H1 (cell line): ENCODE results near the gene CFAP58. TPM values are rescaled to one million over a fixed set of nuclear protein-coding genes. Genes with fewer than 3 reads are reported as not detected.

Experiments used
- ATF3 ChIP-seq: IDR thresholded peaks from 2 replicates; pipeline ENCODE4 v1.6.1; 2011; ENCODE audit warnings: low read depth, mild to moderate bottlenecking, low read length; ENCODE audit not compliant: insufficient read depth
- BACH1 ChIP-seq: IDR thresholded peaks from 2 replicates; pipeline ENCODE4 v1.6.1; 2012; ENCODE audit warnings: low read length, improper control_type of control experiment
- BCL11A ChIP-seq, 2 experiments: IDR thresholded peaks; one replicate each; pipeline ENCODE4 v1.6.1; 2011; ENCODE audit warnings: low read depth in 2 of 2, low read length in 2 of 2, mild to moderate bottlenecking in 2 of 2
- CBX8 ChIP-seq: fragments of 300-800, 300-1000 bp; sonication (generic); IDR thresholded peaks from 2 replicates; pipeline ENCODE4 v1.7.1; 2016; ENCODE audit warnings: low read depth, low read length, borderline replicate concordance
- CHD2 ChIP-seq: IDR thresholded peaks from 2 replicates; pipeline ENCODE4 v1.6.1; 2012; ENCODE audit warnings: low read length, improper control_type of control experiment
- EP300 ChIP-seq, 2 experiments: IDR thresholded peaks; 1 replicate in 1 of 2; 2 replicates in 1 of 2; pipeline ENCODE4 v1.6.1; 2011 to 2012; ENCODE audit warnings: low read depth in 2 of 2, low read length in 2 of 2, mild to moderate bottlenecking in 2 of 2, borderline replicate concordance in 1 of 2, inconsistent platforms in 1 of 2, moderate library complexity in 1 of 2
- FOSL1 ChIP-seq: IDR thresholded peaks from 2 replicates; pipeline ENCODE4 v1.6.1; 2011; ENCODE audit warnings: mild to moderate bottlenecking, low read depth, low read length, moderate library complexity; ENCODE audit not compliant: insufficient read depth
- GTF2F1 ChIP-seq: IDR thresholded peaks from 2 replicates; pipeline ENCODE4 v1.6.1; 2012; ENCODE audit warnings: low read depth, low read length, improper control_type of control experiment, borderline replicate concordance
- KDM1A ChIP-seq: fragments of 200-600, 300-600 bp; sonication (generic); IDR thresholded peaks from 2 replicates; pipeline ENCODE4 v1.7.1; 2016; ENCODE audit warnings: mild to moderate bottlenecking, low read length, borderline replicate concordance
- KDM4A ChIP-seq: IDR thresholded peaks from one replicate; pipeline ENCODE4 v1.7.1; 2012; ENCODE audit warnings: low read depth, mild to moderate bottlenecking, moderate library complexity, low read length, inconsistent platforms; ENCODE audit not compliant: severe bottlenecking
- KDM5A ChIP-seq: fragments of 200-600 bp; IDR thresholded peaks from 2 replicates; pipeline ENCODE4 v1.7.1; 2012; ENCODE audit warnings: mild to moderate bottlenecking, low read length, inconsistent platforms, mixed read lengths
- MAFK ChIP-seq: IDR thresholded peaks from 2 replicates; pipeline ENCODE4 v1.6.1; 2012; ENCODE audit warnings: low read depth, mild to moderate bottlenecking, improper control_type of control experiment, low read length
- POLR2A ChIP-seq, 2 experiments: IDR thresholded peaks; 1 replicate in 1 of 2; 2 replicates in 1 of 2; pipeline ENCODE4 v1.6.1; 2011; ENCODE audit warnings: low read depth in 2 of 2, low read length in 2 of 2, mild to moderate bottlenecking in 2 of 2; ENCODE audit errors: control extremely low read depth in 1 of 2
- POU5F1 ChIP-seq: IDR thresholded peaks from 2 replicates; pipeline ENCODE4 v1.6.1; 2011; ENCODE audit warnings: low read depth, mild to moderate bottlenecking, low read length, moderate library complexity
- RAD21 ChIP-seq, 2 experiments: IDR thresholded peaks in 1 of 2; conservative IDR thresholded peaks in 1 of 2; 2 replicates each; pipeline ENCODE4 v1.6.1; 2011; ENCODE audit warnings: low read depth in 2 of 2, low read length in 2 of 2, improper control_type of control experiment in 1 of 2, inconsistent platforms in 1 of 2, mild to moderate bottlenecking in 1 of 2, moderate library complexity in 1 of 2
- RBBP5 ChIP-seq: IDR thresholded peaks from 2 replicates; pipeline ENCODE4 v1.7.1; 2012; ENCODE audit warnings: low read depth, mild to moderate bottlenecking, inconsistent platforms, low read length, moderate library complexity, borderline replicate concordance
- SIN3A ChIP-seq, 2 experiments: IDR thresholded peaks in 1 of 2; conservative IDR thresholded peaks in 1 of 2; 2 replicates each; pipeline ENCODE4 v1.6.1; 2011 to 2012; ENCODE audit warnings: low read length in 2 of 2, improper control_type of control experiment in 1 of 2, low read depth in 1 of 2, mild to moderate bottlenecking in 1 of 2
- SRF ChIP-seq: IDR thresholded peaks from 2 replicates; pipeline ENCODE4 v1.6.1; 2011; ENCODE audit warnings: mild to moderate bottlenecking, low read depth, low read length, moderate library complexity
- SUZ12 ChIP-seq: fragments of 200-600 bp; sonication (generic); IDR thresholded peaks from 2 replicates; pipeline ENCODE4 v1.6.1; 2012; ENCODE audit warnings: mild to moderate bottlenecking, inconsistent platforms, low read length, moderate library complexity, mixed read lengths
- TAF7 ChIP-seq: optimal IDR thresholded peaks from 2 replicates; pipeline ENCODE3; 2011; ENCODE audit warnings: low read depth, mild to moderate bottlenecking, inconsistent platforms, low read length, moderate library complexity, borderline replicate concordance
- TBP ChIP-seq: IDR thresholded peaks from 2 replicates; pipeline ENCODE4 v1.6.1; 2011; ENCODE audit warnings: low read depth, low read length, improper control_type of control experiment
- YY1 ChIP-seq: IDR thresholded peaks from 2 replicates; pipeline ENCODE4 v1.6.1; 2011; ENCODE audit warnings: low read depth, mild to moderate bottlenecking, low read length
- polyA plus RNA-seq, 7 experiments: library from polyadenylated mRNA; depleted of rRNA in 3 of 7; stranded (reverse) in 5 of 7; unstranded in 2 of 7; fragments of >200 nt in 5 of 7; fragments of 200-250 nt in 2 of 7; gene quantifications; 1 replicate in 5 of 7; 2 replicates in 1 of 7; 4 replicates in 1 of 7; pipeline versions ENCODE4 v1.2.1 to v1.2.3, GENCODE V29; 2011 to 2013; ENCODE audit warnings: missing spikeins in 2 of 7, mixed read lengths in 2 of 7
- total RNA-seq: library from RNA; stranded (reverse); fragmentation: NEBNext Ultra II Directional; extraction: Animal tissue kit (Norgen Biotek cat#: 25700); gene quantifications from 2 replicates; pipeline ENCODE4 v1.2.1, GENCODE V29; 2021

The CFAP58 gene
- total and polyA plus RNA-seq, 2 of the 8 experiments (the other 6 are each of a cell fraction or from before 2014, with no cell fraction given) = 0.32 to 0.71 TPM

- TF ChIP-seq TAF7 (peak; percentile 47), POLR2A (IDR thresholded peaks at IDR 0.05; ENCODE audit: control extremely low read depth in 1 of 2, low read depth in 2 of 2, low read length in 2 of 2) (peak in 1 of 2 experiments; percentile 58; a peak in 2 of 3 replicates), BCL11A (IDR thresholded peaks at IDR 0.05; ENCODE audit: low read depth in 2 of 2, low read length in 2 of 2) (no peak), SIN3A (conservative IDR thresholded peaks at IDR 0.05 in 1 of 2, IDR thresholded peaks at IDR 0.05 in 1 of 2; ENCODE audit: low read depth in 1 of 2, low read length in 2 of 2) (peak in 1 of 2 experiments; percentile 13; a peak in 1 of 4 replicates), YY1 (no peak), POU5F1 (no peak), FOSL1 (no peak), KDM4A (no peak), BACH1 (peak; percentile 20; the same call in 1 of the 2 replicates), TBP (peak; percentile 32; the same call in 1 of the 2 replicates), EP300 (IDR thresholded peaks at IDR 0.05; ENCODE audit: borderline replicate concordance in 1 of 2, low read depth in 2 of 2, low read length in 2 of 2) (peak in 1 of 2 experiments; percentile 61; a peak in 1 of 3 replicates), CHD2 (no peak), MAFK (no peak), ATF3 (no peak), SRF (no peak), RBBP5 (no peak), SUZ12 (no peak), KDM5A (no peak), RAD21 (IDR thresholded peaks at IDR 0.05 in 1 of 2, conservative IDR thresholded peaks at IDR 0.05 in 1 of 2; ENCODE audit: low read depth in 2 of 2, low read length in 2 of 2) (no peak), KDM1A (no peak), CBX8 (no peak), GTF2F1 (no peak)
Observed at GRCh38 chr10:104327745-104328645, 25.6 kb upstream of the CFAP58 start (continued).
